Measurements from ENCODE around the gene NADK.

Gene NADK

GRCh38 chr1:1784933-1785332 lies 6.7 kb upstream of the NADK start:
- peaks cover 17% of the 10 kb centered on the region for H3K4me1 Mint-ChIP-seq
- TF ChIP-seq, protein P1, sequence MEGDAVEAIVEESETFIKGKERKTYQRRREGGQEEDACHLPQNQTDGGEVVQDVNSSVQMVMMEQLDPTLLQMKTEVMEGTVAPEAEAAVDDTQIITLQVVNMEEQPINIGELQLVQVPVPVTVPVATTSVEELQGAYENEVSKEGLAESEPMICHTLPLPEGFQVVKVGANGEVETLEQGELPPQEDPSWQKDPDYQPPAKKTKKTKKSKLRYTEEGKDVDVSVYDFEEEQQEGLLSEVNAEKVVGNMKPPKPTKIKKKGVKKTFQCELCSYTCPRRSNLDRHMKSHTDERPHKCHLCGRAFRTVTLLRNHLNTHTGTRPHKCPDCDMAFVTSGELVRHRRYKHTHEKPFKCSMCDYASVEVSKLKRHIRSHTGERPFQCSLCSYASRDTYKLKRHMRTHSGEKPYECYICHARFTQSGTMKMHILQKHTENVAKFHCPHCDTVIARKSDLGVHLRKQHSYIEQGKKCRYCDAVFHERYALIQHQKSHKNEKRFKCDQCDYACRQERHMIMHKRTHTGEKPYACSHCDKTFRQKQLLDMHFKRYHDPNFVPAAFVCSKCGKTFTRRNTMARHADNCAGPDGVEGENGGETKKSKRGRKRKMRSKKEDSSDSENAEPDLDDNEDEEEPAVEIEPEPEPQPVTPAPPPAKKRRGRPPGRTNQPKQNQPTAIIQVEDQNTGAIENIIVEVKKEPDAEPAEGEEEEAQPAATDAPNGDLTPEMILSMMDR (IDR thresholded peaks at IDR 0.05) = no peak
- peaks cover 48% of the 10 kb centered on the region for H3K36me3 Mint-ChIP-seq (ENCODE audit: low read depth)
- peaks cover 8% of the 10 kb centered on the region for H3K27me3 Mint-ChIP-seq (ENCODE audit: low read depth, poor library complexity)
- no peak overlapping the region for H3K4me3 Mint-ChIP-seq
- no peak for DNase-seq
- H3K9me3 Mint-ChIP-seq = no peaks in the 10 kb centered on the region
- H3K27ac Mint-ChIP-seq = peak overlapping the region; percentile 59

DNA sequence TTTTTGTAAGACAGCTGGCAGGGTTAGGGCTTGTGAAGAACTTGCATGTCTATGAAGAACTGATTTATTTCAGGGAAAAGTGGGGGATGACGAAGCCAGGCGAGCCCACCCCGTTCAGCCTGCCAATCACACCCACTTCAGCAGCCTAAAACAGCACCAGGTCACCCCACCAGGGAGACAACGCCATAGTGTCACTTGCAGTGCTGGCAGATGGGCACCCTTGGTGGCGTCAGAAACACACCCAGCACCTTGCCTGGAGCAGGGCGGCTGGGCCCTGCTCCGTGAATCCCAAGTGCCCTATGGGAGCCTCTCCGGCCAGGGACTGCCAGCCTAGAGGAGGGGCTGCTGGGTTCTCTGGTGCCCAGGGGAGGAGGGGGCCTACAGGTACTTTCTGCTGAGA lies 5.0 kb upstream of the NADK start:
- Mint-ChIP-seq H3K4me3 (peak overlapping the region; percentile 6), H3K9me3 (no peaks in the 10 kb centered on the region), H3K27ac (peak overlapping the region; percentile 48), H3K27me3 (ENCODE audit: low read depth, poor library complexity) (peaks cover 14% of the 10 kb centered on the region), H3K4me1 (peaks cover 25% of the 10 kb centered on the region), H3K36me3 (ENCODE audit: low read depth) (peaks cover 36% of the 10 kb centered on the region)
- TF ChIP-seq, protein P1 (IDR thresholded peaks at IDR 0.05) = no peak
- DNase-seq = no peak

GRCh38 chr1:1782399-1783221 lies 4.3 kb upstream of the NADK start:
- H3K36me3 Mint-ChIP-seq (ENCODE audit: low read depth) = peaks cover 31% of the 10 kb centered on the region
- H3K27me3 Mint-ChIP-seq (ENCODE audit: low read depth, poor library complexity) = peaks cover 14% of the 10 kb centered on the region
- peaks cover 25% of the 10 kb centered on the region for H3K4me1 Mint-ChIP-seq
- H3K4me3 Mint-ChIP-seq = no peak overlapping the region
- no peaks in the 10 kb centered on the region for H3K9me3 Mint-ChIP-seq
- TF ChIP-seq, protein P1 (IDR thresholded peaks at IDR 0.05) = no peak
- DNase-seq = no peak
- H3K27ac Mint-ChIP-seq = peak overlapping the region; percentile 24

DNA sequence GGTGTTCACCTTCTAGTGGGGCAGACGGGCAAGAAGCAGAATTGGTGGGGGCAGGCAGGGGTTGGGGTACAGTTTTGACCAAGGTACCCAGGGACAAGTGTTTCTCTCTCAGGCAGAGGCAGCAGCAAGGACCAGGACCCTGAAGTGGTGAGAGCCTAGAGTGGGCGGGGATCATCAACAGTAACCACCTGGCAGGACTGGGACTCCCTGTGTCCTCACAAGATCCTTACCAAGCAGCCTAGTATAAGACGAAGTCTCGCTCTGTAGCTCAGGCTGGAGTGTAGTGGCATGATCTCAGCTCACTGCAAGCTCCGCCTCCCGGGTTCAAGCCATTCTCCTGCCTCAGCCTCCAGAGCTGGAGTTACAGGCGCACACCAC lies 3.2 kb upstream of the NADK start:
- Mint-ChIP-seq H3K9me3 (no peaks in the 10 kb centered on the region), H3K36me3 (ENCODE audit: low read depth) (peaks cover 20% of the 10 kb centered on the region), H3K27ac (no peak overlapping the region)

DNA sequence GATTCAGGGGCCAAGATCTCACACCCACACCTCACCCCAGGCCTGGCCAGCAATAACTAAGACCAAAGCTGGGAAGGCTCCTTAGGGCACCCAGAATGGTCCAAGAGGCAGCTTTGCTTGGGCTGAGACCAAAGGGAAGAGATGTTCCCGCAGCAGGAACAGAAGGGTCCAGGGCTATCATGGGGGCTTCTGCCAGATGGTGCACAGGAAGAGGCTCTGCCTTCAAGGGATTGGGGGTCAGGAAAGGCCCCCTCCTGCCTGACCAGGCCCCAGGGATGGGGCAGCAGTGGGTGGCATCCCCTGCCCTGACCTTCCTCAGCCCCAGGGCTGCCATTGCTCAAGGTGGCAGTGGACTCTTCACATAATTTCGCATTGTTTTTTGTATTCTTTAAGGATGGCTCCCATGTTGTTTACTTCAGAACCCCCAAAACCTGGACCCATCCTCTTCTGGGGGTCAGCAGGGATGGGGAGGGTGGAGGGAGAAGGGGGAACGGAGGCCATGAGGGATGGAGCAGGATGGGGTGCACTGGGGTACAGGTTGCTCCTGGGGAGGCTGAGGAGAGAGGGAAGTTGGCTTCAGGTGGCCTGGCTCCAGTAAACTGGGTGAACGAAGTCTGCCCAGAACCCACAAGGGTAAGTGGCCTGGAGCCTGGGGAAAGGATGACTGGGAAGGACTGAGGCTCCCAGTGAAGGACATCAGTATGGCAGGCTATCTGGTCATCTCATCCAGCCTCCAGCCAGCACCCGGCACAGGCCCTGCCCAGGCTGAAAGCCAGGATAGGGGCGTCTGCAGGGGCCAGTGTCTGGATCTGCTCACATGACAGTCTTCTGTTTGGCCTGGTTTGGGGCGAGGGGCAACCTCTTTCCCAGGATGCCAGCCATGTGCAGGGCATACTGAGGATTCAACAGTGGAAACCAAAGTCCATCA lies 2.6 kb upstream of the NADK start:
- H3K4me3 Mint-ChIP-seq = no peak overlapping the region
- no peak for DNase-seq
- TF ChIP-seq, protein P1 (IDR thresholded peaks at IDR 0.05) = no peak
- no peaks in the 10 kb centered on the region for H3K9me3 Mint-ChIP-seq
- H3K27ac Mint-ChIP-seq = no peak overlapping the region
- H3K27me3 Mint-ChIP-seq (ENCODE audit: low read depth, poor library complexity) = peaks cover 16% of the 10 kb centered on the region
- H3K36me3 Mint-ChIP-seq (ENCODE audit: low read depth) = peaks cover 17% of the 10 kb centered on the region
- peaks cover 40% of the 10 kb centered on the region for H3K4me1 Mint-ChIP-seq

More for the DNA sequence above, 3.2 kb upstream of the NADK start:
- no peak for DNase-seq
- TF ChIP-seq, protein P1 (IDR thresholded peaks at IDR 0.05) = no peak
- Mint-ChIP-seq H3K27me3 (ENCODE audit: low read depth, poor library complexity) (peaks cover 14% of the 10 kb centered on the region), H3K4me3 (no peak overlapping the region), H3K4me1 (peaks cover 34% of the 10 kb centered on the region)

All from nephron progenitor cell (in vitro differentiated cells).